ENCODE results near the gene UROC1.

UROC1 gene

DNA sequence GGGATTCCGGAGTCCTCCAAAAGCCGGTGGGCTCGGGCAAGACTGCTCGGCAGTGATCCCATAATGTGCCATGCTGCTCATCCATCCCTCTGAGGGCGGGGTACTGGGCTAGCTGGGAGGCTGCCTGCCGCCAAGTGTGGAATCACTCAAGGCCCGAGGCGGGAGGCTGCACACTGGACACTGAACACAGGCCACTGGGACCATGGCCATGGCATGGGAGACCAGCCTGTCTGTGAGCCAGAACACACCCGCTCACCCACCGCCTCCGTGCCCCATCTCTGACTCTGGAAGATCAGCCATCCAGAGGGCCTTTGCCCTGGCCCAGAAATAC lies 39.8 kb upstream of the UROC1 start:
- no peak overlapping the region for H3K4me3 ChIP-seq (IDR thresholded peaks at IDR 0.05; ENCODE audit: insufficient read depth, low read depth, low read length)
- H3K9ac ChIP-seq: no peak overlapping the region
- H3K27me3 ChIP-seq (ENCODE audit: insufficient read depth, low read depth): no peaks in the 10 kb centered on the region
- H2AFZ ChIP-seq (ENCODE audit: low read depth): no peak overlapping the region
- H3K79me2 ChIP-seq (ENCODE audit: insufficient read depth, low read depth): no peaks in the 10 kb centered on the region
- no peaks in the 10 kb centered on the region for H3K4me1 ChIP-seq (ENCODE audit: low read depth, poor library complexity, severe bottlenecking)
- H3K27ac ChIP-seq: no peak overlapping the region
- no peaks in the 10 kb centered on the region for H3K36me3 ChIP-seq (ENCODE audit: insufficient read depth)
- TF ChIP-seq, protein P1, sequence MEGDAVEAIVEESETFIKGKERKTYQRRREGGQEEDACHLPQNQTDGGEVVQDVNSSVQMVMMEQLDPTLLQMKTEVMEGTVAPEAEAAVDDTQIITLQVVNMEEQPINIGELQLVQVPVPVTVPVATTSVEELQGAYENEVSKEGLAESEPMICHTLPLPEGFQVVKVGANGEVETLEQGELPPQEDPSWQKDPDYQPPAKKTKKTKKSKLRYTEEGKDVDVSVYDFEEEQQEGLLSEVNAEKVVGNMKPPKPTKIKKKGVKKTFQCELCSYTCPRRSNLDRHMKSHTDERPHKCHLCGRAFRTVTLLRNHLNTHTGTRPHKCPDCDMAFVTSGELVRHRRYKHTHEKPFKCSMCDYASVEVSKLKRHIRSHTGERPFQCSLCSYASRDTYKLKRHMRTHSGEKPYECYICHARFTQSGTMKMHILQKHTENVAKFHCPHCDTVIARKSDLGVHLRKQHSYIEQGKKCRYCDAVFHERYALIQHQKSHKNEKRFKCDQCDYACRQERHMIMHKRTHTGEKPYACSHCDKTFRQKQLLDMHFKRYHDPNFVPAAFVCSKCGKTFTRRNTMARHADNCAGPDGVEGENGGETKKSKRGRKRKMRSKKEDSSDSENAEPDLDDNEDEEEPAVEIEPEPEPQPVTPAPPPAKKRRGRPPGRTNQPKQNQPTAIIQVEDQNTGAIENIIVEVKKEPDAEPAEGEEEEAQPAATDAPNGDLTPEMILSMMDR (conservative IDR thresholded peaks at IDR 0.05; ENCODE audit: low read depth, low read length): no peak
- H3K4me2 ChIP-seq: no peak overlapping the region
- no peaks in the 10 kb centered on the region for H4K20me1 ChIP-seq (ENCODE audit: insufficient read depth)

DNA sequence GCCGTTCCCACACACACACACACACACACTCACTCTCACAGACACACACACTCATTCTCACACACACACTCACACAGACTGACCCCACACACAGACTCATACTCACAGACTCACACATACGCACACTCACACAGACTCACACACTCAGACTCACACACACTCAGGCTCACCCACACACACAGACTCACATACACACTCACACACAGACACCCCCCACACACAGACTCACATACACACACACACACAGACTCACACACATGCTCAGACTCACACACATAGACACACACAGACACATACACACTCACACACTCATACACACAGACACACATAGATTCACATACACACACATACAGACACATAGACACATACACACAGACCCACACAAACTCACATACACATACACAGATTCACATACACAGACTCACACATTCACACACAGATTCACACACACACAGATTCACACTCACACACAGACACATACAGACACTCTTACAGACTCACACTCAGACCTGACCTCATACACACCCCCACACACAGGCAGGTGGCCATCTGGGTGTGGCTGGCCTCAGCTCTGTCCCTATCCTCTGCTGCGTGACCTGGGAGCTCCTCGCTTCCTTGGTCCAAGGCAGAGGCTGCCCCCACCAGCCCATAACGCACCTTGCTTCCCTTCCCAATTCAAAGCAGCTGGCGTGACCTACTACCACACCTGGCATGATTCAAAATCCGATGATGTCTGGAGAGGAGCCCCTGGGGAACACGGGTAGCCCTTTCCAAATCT lies 39.3 kb upstream of the UROC1 start:
- Histone ChIP-seq H3K4me3 (IDR thresholded peaks at IDR 0.05; ENCODE audit: insufficient read depth, low read depth, low read length) (no peak overlapping the region), H3K36me3 (ENCODE audit: insufficient read depth) (no peaks in the 10 kb centered on the region), H3K4me1 (ENCODE audit: low read depth, poor library complexity, severe bottlenecking) (no peaks in the 10 kb centered on the region), H4K20me1 (ENCODE audit: insufficient read depth) (no peaks in the 10 kb centered on the region), H3K79me2 (ENCODE audit: insufficient read depth, low read depth) (no peaks in the 10 kb centered on the region), H3K9ac (no peak overlapping the region), H3K27me3 (ENCODE audit: insufficient read depth, low read depth) (no peaks in the 10 kb centered on the region), H3K27ac (no peak overlapping the region), H3K4me2 (no peak overlapping the region), H2AFZ (ENCODE audit: low read depth) (no peak overlapping the region)
- TF ChIP-seq, protein P1 (conservative IDR thresholded peaks at IDR 0.05; ENCODE audit: low read depth, low read length): no peak

DNA sequence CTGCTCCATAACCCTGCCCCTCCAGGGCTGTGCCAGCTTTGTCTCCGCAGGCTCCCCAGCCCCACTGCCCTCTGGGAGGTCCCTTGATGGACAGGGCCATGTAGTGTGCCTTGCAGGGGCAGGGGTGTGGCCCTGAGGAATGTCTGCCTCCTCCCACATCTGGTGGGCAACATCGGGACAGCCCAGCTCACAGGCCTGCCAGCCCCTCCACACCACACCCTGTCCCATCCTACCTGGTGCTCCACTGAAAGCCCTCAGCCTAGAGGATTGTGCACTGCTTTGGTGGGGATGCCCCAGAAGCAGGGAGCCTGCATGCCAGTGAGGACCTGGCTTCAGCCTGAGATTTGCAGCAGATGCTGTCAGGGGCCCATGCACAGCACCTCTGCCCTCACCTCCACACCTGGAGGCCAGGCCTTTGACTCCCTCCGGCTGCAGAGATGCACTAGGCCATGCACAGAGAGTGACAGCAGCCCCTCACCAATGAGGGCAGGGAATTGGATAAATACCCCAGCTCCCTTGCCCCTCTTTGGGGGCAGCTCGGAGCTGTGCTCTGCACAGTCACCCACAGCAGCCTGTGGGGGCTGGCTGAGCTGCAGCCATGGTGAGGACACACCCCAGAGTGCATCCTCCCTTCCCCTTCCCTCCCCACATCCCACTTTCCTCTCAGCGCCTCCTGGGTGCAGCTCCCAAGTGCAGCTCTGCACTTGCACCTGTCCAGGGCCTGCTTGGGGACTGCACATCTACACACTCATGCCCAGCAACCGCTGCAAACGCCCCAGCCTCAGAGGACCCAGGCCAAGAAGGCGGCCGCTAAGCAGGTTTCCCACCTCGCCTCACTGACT lies 38.4 kb upstream of the UROC1 start:
- no peak overlapping the region for H3K4me3 ChIP-seq (IDR thresholded peaks at IDR 0.05; ENCODE audit: insufficient read depth, low read depth, low read length)
- no peaks in the 10 kb centered on the region for H3K4me1 ChIP-seq (ENCODE audit: low read depth, poor library complexity, severe bottlenecking)
- H3K27me3 ChIP-seq (ENCODE audit: insufficient read depth, low read depth): no peaks in the 10 kb centered on the region
- H3K27ac ChIP-seq: no peak overlapping the region
- no peaks in the 10 kb centered on the region for H4K20me1 ChIP-seq (ENCODE audit: insufficient read depth)
- TF ChIP-seq, protein P1 (conservative IDR thresholded peaks at IDR 0.05; ENCODE audit: low read depth, low read length): no peak
- H3K36me3 ChIP-seq (ENCODE audit: insufficient read depth): no peaks in the 10 kb centered on the region
- no peak overlapping the region for H3K9ac ChIP-seq
- no peak overlapping the region for H2AFZ ChIP-seq (ENCODE audit: low read depth)
- no peak overlapping the region for H3K4me2 ChIP-seq
- H3K79me2 ChIP-seq (ENCODE audit: insufficient read depth, low read depth): no peaks in the 10 kb centered on the region

DNA sequence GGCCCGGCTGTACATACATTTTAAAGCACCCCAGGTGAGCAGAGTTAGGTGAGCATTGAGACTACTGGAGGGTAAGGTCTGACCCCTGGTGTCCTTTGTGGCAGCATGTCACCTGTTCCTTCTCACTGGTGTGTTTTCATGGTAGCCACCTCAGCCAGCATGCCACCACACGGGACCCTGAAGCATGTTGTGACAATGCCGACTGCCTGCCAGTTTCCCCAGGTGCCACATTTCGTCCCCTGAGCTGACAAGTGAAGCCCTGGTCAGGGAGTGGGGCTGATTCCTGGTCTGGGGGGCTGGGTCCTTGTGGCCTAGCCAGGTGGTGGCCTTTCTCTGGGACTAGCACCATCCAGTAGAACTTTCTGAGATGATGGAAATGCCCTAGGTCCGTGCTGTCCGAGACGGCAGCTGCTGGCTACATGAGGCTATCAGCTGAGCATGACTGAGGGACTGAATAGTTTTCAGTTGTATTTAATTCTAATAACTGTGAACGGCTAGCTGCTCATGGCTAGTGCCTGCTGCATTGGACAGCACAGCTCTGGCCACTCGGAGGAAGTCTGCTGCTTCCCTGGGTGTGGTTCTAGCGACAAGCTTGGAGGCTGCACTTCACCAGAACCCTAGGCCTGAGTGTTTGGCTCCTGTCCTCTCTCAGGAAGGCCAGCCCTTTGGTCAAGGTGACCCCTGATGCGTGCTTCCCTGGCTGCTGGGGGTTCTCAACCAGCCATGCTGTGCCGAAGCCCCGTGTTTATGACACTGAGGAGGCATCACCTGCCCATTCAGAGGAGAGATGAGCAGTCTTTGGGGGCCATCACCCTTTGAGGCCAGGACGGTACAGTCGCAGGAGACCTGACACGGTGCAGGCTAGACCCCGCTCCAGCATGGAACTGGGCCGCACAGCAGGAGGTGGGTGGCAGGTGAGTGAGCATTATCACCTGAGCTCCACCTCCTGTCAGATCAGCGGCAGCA lies 37.3 kb upstream of the UROC1 start:
- Histone ChIP-seq H4K20me1 (ENCODE audit: insufficient read depth) (no peaks in the 10 kb centered on the region), H3K27ac (no peak overlapping the region), H3K4me2 (no peak overlapping the region), H3K27me3 (ENCODE audit: insufficient read depth, low read depth) (no peaks in the 10 kb centered on the region), H3K9ac (no peak overlapping the region), H3K4me3 (IDR thresholded peaks at IDR 0.05; ENCODE audit: insufficient read depth, low read depth, low read length) (no peak overlapping the region), H3K79me2 (ENCODE audit: insufficient read depth, low read depth) (no peaks in the 10 kb centered on the region), H3K4me1 (ENCODE audit: low read depth, poor library complexity, severe bottlenecking) (no peaks in the 10 kb centered on the region), H2AFZ (ENCODE audit: low read depth) (no peak overlapping the region), H3K36me3 (ENCODE audit: insufficient read depth) (no peaks in the 10 kb centered on the region)
- TF ChIP-seq, protein P1 (conservative IDR thresholded peaks at IDR 0.05; ENCODE audit: low read depth, low read length): no peak
